Bronchial epithelial cell (primary cell): Measurements from ENCODE around the gene BRD3OS. TPM values are rescaled to one million over a fixed set of nuclear protein-coding genes. Genes with fewer than 3 reads are reported as not detected.

Experiments
- DNase-seq: peaks from one replicate; pipeline ENCODE4 v3.0.0-alpha.2; 2010; ENCODE audit warnings: low read depth
- FAIRE-seq: peaks from 2 replicates; lab custom pipeline; 2011; peaks lifted over from hg19 to GRCh38; lab: Jason Lieb, UNC
- H3K27me3 ChIP-seq: 2 replicates; pipeline ENCODE4 v1.5.1; 2011; ENCODE audit warnings: low read length; ENCODE audit not compliant: control insufficient read depth, insufficient read depth
- H3K36me3 ChIP-seq: 2 replicates; pipeline ENCODE4 v1.5.1; 2011; ENCODE audit warnings: low read length; ENCODE audit not compliant: control insufficient read depth, insufficient read depth
- H3K4me3 ChIP-seq: 2 replicates; pipeline ENCODE4 v1.5.1; 2011; ENCODE audit warnings: mild to moderate bottlenecking, low read depth, low read length, control low read depth
- total RNA-seq: library from RNA; depleted of rRNA; stranded (reverse); fragments of >200 nt; gene quantifications from 2 replicates; pipeline ENCODE4 v1.2.1, GENCODE V29; 2014
- TF ChIP-seq, protein P1 (sequence below): IDR thresholded peaks from 2 replicates; pipeline ENCODE4 v1.5.1; 2011; ENCODE audit warnings: mild to moderate bottlenecking, moderate library complexity, low read length, control low read depth, inconsistent platforms; ENCODE audit not compliant: insufficient read depth, severe bottlenecking

BRD3OS gene
- total RNA-seq, 1 donor from 2014 or later, result 5.8 TPM

DNA sequence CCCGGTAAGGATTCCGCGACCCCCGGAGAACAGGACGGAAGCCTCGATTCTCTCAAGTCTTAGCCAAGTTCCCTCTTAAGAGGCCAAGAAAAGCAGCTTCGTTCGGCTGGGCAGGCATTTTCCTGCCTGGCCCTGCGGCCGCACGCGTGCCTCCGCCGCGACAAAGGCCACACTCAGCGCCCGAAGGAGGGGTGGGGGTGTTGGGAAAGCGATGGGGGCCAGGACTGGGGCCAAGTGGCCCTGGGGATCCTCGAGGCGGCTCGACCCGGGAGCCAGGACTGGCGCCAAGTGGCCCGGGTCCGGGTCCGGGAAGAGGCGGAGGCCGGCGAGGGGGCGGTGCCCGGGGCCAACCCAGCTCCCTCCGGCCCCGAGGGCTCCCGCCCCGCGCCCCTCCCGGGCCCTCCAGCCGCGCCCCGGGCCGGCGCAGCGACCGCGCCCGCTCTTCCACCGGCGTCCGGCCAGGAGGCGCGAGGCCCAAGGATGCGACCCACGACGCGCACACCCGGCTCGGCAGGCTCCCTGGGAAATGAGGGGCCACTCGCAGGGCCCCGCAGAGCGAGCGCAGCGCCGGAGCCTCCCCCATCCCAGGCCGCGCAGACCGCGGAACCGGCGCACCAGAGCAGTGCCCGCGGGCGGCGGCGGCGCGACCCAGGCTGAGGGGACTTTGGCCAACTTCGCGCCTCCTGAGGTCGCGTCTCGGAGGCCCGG lies 33.9 kb upstream of the BRD3OS start:
- Histone ChIP-seq H3K36me3 (peaks cover 3% of the 10 kb centered on the region), H3K27me3 (no peaks in the 10 kb centered on the region), H3K4me3 (peak overlapping the region; percentile 78)
- DNase-seq (no peak), FAIRE-seq (no peak)
- TF ChIP-seq, protein P1, sequence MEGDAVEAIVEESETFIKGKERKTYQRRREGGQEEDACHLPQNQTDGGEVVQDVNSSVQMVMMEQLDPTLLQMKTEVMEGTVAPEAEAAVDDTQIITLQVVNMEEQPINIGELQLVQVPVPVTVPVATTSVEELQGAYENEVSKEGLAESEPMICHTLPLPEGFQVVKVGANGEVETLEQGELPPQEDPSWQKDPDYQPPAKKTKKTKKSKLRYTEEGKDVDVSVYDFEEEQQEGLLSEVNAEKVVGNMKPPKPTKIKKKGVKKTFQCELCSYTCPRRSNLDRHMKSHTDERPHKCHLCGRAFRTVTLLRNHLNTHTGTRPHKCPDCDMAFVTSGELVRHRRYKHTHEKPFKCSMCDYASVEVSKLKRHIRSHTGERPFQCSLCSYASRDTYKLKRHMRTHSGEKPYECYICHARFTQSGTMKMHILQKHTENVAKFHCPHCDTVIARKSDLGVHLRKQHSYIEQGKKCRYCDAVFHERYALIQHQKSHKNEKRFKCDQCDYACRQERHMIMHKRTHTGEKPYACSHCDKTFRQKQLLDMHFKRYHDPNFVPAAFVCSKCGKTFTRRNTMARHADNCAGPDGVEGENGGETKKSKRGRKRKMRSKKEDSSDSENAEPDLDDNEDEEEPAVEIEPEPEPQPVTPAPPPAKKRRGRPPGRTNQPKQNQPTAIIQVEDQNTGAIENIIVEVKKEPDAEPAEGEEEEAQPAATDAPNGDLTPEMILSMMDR, result no peak

DNA sequence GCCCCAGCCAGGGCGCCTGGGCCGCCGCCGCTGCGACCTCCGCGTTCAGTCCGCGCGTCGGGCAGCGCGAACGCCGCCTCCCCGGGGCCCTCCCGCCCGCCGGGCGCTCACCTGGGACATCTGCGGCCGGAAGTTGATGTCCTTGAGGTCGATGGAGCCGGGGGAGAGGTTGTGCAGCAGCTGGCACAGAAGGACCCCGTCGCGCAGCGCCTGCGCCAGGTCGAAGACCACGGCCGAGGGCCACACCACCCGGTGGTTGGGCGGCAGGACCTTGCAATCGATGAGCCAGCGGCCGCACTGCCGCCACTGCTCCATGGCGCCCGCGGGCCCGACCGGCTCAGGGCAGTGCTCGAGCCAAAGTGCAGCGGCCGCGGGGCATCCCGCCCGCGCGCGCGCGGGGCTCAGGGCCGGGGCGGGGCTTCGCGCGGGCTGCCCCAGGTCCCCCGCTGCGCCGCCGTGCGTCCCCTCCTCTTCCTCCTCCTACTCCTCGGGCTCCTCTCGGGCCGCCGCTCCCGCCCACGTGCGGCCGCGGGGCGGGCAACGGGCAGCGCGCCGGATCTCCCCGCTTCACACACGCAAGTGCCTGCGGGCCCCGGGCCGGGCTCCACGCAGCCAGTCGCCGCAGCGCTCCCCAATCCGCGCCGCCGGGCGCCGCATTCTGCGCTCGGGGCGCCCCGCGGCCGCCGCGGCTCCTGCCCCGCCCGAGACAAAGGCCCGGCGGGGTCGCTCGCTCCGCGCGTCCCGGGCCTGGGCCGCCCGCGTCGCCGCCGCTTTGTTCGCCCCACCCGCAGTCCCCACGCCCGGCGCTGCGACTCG lies 33.1 kb upstream of the BRD3OS start, which contains the start of gene VAV2:
TSS of gene VAV2 (minus strand) at position 361 of the 816 bp plus-strand sequence. CDS start at position 315, 46 bp downstream.
- H3K27me3 ChIP-seq, result no peaks in the 10 kb centered on the region
- FAIRE-seq (no peak), DNase-seq (peak; percentile 34)

DNA sequence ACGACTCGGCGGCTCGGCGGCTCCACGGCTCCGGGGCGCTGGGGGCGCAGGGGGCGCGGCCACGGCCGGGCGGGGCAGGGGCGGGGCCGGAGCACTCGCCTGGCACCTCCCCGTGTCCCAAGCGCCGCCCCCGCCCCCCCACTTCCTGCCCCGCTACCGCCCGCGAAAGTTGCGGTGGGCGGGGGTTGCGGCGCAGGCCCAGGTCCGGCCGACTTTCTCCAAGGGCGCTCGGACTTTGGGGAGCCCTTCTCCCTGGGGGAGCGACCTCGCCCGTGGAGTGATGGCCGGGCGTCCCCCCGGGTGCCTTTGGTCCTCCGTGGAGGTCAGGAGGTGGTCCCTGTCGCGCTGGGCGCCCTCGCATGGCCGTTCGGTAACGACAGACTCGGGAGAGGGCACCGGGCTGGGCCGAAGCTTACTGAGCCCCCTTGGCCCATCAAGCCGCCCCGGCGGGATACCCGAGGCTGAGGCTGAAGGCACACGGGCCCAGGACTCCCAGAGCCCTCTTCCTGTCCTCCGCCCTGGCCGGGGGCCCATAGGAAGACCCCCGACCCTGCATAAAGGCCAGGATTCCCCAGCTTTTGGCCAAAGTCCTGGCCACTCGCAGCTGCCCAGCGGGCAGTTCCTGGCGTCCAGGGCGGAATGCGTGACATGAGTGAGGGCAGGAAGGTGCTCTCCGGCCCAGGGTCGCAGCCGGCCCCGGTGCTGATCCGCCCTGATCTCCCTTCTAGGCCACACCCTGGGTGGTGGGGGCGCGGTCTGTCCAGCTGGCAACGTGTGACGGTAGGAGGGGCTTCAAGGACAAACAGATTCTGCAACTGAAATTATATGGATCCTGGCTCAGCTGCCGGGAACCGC lies 32.3 kb upstream of the BRD3OS start:
- FAIRE-seq, result no peak
- Histone ChIP-seq H3K4me3 (peak overlapping the region; percentile 78), H3K36me3 (no peaks in the 10 kb centered on the region), H3K27me3 (no peaks in the 10 kb centered on the region)
- TF ChIP-seq, protein P1, result peak; percentile 63
- peak; percentile 86 for DNase-seq

More for the DNA sequence above, 33.1 kb upstream of the BRD3OS start, which contains the start of gene VAV2:
- Histone ChIP-seq H3K36me3 (peaks cover 3% of the 10 kb centered on the region), H3K4me3 (peak within 1 kb of the TSS; percentile 78)
- TF ChIP-seq, protein P1, result no peak

DNA sequence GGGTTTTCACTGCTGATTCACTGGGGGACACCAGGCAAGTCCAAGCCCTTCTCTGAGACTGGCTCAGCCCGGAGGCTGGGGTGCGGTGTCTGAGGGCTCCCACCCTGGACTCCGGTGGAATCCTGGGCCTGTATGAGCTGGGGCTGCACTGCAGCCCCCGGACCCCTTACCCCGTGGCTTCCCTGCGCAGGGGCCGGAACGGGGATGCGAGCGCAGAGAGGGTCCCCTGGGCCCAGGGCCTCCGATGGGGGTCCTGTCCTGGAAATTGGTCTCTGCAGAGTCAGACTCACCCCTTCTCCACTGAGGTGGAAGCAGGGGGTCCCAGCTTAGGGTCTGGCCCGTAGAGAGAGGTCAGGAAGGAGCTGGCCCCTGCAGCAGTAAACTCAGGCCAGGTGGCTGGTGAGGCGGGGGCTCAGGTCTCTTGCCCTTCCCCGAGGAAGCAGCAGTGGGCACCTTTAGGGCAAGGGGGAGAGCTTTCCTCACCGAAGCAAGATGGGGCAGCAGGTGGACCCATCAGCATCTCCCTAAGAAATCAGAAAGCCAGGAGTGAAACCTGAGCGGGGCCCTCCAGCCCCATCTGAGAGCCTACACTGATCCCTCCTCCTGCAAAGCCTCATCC lies 31.5 kb upstream of the BRD3OS start:
- TF ChIP-seq, protein P1, result no peak
- Histone ChIP-seq H3K27me3 (no peaks in the 10 kb centered on the region), H3K36me3 (no peaks in the 10 kb centered on the region), H3K4me3 (peak overlapping the region; percentile 78)
- DNase-seq (no peak), FAIRE-seq (no peak)

DNA sequence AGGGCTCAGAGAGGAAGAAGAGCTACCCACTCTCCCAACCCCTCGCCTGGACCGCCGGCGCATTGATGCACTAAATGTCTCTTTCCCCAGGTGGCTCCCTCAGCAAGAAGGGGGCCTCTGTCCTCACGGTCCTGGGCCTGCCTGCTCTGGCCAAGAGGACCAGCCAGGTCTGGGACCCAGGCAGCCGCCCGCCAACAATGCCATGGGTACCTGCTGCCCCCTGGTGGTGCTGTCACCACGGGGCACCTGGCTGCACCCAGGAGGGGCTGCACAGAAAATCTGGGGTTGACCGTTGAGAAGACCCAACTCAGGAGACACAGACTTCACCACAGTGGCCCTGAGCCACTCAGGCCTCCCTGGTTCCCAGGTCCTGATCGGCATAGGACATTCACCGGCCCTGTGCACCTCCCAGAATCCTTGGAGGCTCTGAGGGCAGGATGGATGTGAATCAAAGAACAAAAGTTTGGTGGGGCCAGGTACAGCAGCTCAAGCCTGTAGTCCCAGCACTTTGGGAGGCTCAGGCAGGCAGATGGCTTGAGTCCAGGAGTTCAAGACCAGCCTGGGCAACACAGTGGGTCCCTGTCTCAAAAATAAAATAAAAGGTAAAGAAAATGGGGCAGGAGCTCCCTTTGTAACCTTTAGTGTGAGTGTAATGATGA lies 30.8 kb upstream of the BRD3OS start:
- Histone ChIP-seq H3K27me3 (no peaks in the 10 kb centered on the region), H3K36me3 (no peaks in the 10 kb centered on the region), H3K4me3 (no peak overlapping the region)
- TF ChIP-seq, protein P1, result peak; percentile 97
- DNase-seq (peak; percentile 38), FAIRE-seq (no peak)
